ENCODE results near the gene SOX13.

DNA sequence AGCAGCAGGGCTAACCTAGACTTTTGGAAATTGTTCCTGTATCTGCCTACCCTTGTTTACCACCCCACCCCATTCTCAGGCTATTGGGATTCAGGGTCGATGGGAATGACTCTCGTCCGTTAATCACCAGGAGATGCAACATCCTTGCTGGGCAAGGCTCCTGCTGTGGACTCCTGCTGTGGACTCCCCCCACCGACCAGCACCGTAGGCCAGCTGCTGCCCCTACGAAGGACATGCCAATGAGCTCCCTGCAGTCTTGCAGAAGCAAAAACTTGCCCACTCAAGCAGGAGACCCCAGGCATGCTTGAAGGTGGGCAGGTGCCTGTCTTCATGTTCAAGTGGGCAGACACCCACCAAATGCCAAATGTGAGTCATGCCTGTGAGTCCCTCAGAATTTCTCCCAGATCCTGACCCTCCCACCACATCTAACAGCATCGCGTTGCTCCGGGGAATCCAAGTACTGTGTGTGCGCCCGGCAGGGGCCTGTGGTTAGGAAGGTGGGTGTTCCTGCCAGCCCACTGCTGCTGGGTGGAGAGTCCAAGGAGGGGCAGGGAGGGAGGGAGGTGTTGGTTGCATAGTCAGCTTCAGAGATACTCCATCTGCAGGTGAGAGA, 41.7 kb upstream of the SOX13 start:
- TF ChIP-seq EZH2 (IDR thresholded peaks at IDR 0.05; ENCODE audit: borderline replicate concordance, low read length): no peak
- TF ChIP-seq, protein P1, sequence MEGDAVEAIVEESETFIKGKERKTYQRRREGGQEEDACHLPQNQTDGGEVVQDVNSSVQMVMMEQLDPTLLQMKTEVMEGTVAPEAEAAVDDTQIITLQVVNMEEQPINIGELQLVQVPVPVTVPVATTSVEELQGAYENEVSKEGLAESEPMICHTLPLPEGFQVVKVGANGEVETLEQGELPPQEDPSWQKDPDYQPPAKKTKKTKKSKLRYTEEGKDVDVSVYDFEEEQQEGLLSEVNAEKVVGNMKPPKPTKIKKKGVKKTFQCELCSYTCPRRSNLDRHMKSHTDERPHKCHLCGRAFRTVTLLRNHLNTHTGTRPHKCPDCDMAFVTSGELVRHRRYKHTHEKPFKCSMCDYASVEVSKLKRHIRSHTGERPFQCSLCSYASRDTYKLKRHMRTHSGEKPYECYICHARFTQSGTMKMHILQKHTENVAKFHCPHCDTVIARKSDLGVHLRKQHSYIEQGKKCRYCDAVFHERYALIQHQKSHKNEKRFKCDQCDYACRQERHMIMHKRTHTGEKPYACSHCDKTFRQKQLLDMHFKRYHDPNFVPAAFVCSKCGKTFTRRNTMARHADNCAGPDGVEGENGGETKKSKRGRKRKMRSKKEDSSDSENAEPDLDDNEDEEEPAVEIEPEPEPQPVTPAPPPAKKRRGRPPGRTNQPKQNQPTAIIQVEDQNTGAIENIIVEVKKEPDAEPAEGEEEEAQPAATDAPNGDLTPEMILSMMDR (conservative IDR thresholded peaks at IDR 0.05 in 1 of 2, IDR thresholded peaks at IDR 0.05 in 1 of 2; ENCODE audit: extremely low read depth in 1 of 2, insufficient read depth in 1 of 2, low read depth in 1 of 2, low read length in 2 of 2): no peak
